Stimulated activated CD4-positive, alpha-beta T cell treated with anti-CD3 and anti-CD28 coated beads, Interleukin-4, amount 100 ng/mL, for 1 hour (primary cell): ENCODE results near the gene ARF6.

Source experiments
- DNase-seq: peaks from one replicate; pipeline ENCODE4 v3.0.0-alpha.2; 2020

The ARF6 gene

DNA sequence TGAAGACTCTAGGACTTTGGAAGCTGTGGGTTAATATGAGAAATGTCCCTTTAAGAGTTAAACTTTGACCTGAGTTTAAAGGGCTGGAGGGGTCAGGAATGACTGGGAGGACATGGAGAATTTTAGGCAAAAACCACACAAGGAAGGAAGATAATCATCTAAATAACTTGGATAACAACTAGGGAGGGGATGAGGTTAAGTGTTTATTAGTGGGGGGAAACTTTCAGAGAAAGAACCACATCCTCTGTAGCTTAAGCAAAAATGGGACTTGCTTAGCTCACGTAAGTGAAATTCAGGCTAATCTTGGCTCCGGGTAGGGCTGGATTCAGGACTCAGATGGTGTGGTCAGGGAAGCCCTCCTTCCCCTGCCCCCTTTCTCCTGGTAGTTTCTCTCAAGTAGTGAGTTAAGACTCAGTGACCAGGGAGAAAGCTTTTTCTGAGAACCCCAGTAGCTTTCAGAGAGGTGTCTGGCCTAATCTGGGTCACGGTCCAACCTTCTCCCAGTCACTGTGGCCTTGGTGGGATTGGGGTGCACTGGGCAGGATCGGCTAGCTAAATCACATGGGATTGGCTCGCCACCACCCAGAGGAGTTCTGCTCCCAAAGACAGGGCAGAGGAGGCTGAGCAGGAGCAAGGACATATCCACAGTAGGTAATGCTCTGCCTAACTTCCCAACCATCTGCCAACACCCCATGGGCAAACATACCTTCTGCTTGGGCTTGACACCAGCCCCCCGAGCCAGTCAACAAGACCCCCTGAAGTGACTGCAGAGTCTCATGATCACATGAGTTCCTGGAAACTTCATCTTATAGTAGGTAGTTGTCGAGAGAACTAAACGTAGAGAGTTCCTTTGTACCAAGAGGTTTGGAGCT lies 52.8 kb downstream of the ARF6 start:
- no peak for DNase-seq
